Endothelial cell of umbilical vein (primary cell): Measurements from ENCODE around the gene CUBN. TPM values are rescaled to one million over a fixed set of nuclear protein-coding genes. Genes with fewer than 3 reads are reported as not detected.

Experiments
- BruUV-seq: library from RNA; stranded (reverse); fragments of 400-500 nt; replicated peaks from 2 replicates; lab custom pipeline; 2021; lab: Mats Ljungman, UMichigan
- CTCF ChIA-PET: fragments of 300-600, 350-600 bp; sonication (Branson Sonifier 250); formaldehyde crosslinking; loops from one replicate; lab custom pipeline; 2021; ENCODE audit warnings: antibody characterized with exemption, inconsistent platforms; lab: Charles Lee
- POLR2A ChIA-PET: fragments of 300-600, 350-600 bp; sonication (Branson Sonifier 250); formaldehyde crosslinking; loops from one replicate; lab custom pipeline; 2021; ENCODE audit warnings: antibody characterized with exemption, inconsistent platforms; lab: Charles Lee
- DNase-seq: peaks from one replicate; pipeline ENCODE4 v3.0.0-alpha.2; 2011; ENCODE audit warnings: low read depth, low spot score
- FAIRE-seq: peaks from 2 replicates; lab custom pipeline; 2011; peaks lifted over from hg19 to GRCh38; lab: Jason Lieb, UNC
- H2AFZ ChIP-seq: 2 replicates; pipeline ENCODE4 v1.6.0; 2012; ENCODE audit warnings: low read depth, low read length, control low read depth, inconsistent platforms
- H3K27ac ChIP-seq: 2 replicates; pipeline ENCODE4 v1.5.1; 2011; ENCODE audit warnings: low read depth, mild to moderate bottlenecking, control low read depth, low read length, moderate library complexity; ENCODE audit not compliant: insufficient read depth
- H3K27me3 ChIP-seq, 2 experiments: 2 replicates each; pipeline versions ENCODE4 v1.6.0 to v1.6.1; 2011; ENCODE audit warnings: low read length in 2 of 2, mixed read lengths in 1 of 2; ENCODE audit not compliant: control insufficient read depth in 2 of 2, insufficient read depth in 2 of 2
- H3K36me3 ChIP-seq, 2 experiments: 2 replicates in 1 of 2; 3 replicates in 1 of 2; pipeline ENCODE4 v1.5.1; 2011; ENCODE audit warnings: low read length in 2 of 2, mild to moderate bottlenecking in 1 of 2, moderate library complexity in 1 of 2; ENCODE audit not compliant: control insufficient read depth in 2 of 2, insufficient read depth in 2 of 2; ENCODE audit errors: extremely low read depth in 1 of 2
- H3K4me1 ChIP-seq: 3 replicates; pipeline ENCODE4 v1.5.1; 2011; ENCODE audit warnings: mild to moderate bottlenecking, low read length; ENCODE audit not compliant: control insufficient read depth, insufficient read depth; ENCODE audit errors: extremely low read depth
- H3K4me2 ChIP-seq: 2 replicates; pipeline ENCODE4 v1.6.1; 2011; ENCODE audit warnings: low read length, control low read depth, mixed read lengths; ENCODE audit not compliant: insufficient read depth
- H3K4me3 ChIP-seq, 3 experiments: fragments of 200-600 bp in 1 of 3; sonication (generic), shearing (Covaris generic) in 1 of 3; replicated peaks in 1 of 3; 2 replicates each; pipeline ENCODE4 v1.5.1; 2011 to 2016; ENCODE audit warnings: control low read depth in 3 of 3, low read length in 3 of 3, mild to moderate bottlenecking in 2 of 3, inconsistent platforms in 1 of 3, low read depth in 1 of 3, moderate library complexity in 1 of 3; ENCODE audit not compliant: insufficient read depth in 1 of 3
- H3K79me2 ChIP-seq: 2 replicates; pipeline ENCODE4 v1.6.0; 2012; ENCODE audit warnings: low read length, inconsistent platforms; ENCODE audit not compliant: control insufficient read depth, insufficient read depth
- H3K9ac ChIP-seq: replicated peaks from 2 replicates; pipeline ENCODE3; 2011; ENCODE audit warnings: low read length, control low read depth; ENCODE audit not compliant: insufficient read depth; ENCODE audit errors: extremely low read depth
- H3K9me1 ChIP-seq: replicated peaks from 3 replicates; pipeline ENCODE4 v1.6.0; 2011; ENCODE audit warnings: mild to moderate bottlenecking, low read length; ENCODE audit not compliant: control insufficient read depth, insufficient read depth; ENCODE audit errors: extremely low read depth
- H3K9me3 ChIP-seq: replicated peaks from 2 replicates; pipeline ENCODE4 v1.5.1; 2012; ENCODE audit warnings: low read length, inconsistent platforms; ENCODE audit not compliant: control insufficient read depth, insufficient read depth
- H4K20me1 ChIP-seq: replicated peaks from 2 replicates; pipeline ENCODE3; 2011; ENCODE audit warnings: mild to moderate bottlenecking, low read length; ENCODE audit not compliant: control insufficient read depth, insufficient read depth; ENCODE audit errors: extremely low read depth
- EZH2 ChIP-seq: IDR thresholded peaks from 2 replicates; pipeline ENCODE4 v1.6.1; 2012; ENCODE audit warnings: borderline replicate concordance, low read depth, mild to moderate bottlenecking, moderate library complexity, low read length, inconsistent platforms; ENCODE audit not compliant: severe bottlenecking
- FOS ChIP-seq: IDR thresholded peaks from 2 replicates; pipeline ENCODE4 v1.6.1; 2011; ENCODE audit warnings: mild to moderate bottlenecking, low read length, moderate library complexity, borderline replicate concordance; ENCODE audit not compliant: insufficient read depth
- GATA2 ChIP-seq: IDR thresholded peaks from 2 replicates; pipeline ENCODE4 v1.7.0; 2011; ENCODE audit warnings: low read depth, mild to moderate bottlenecking, moderate library complexity, mixed read lengths, low read length; ENCODE audit not compliant: insufficient read length, insufficient read depth
- JUN ChIP-seq: IDR thresholded peaks from 2 replicates; pipeline ENCODE4 v1.6.1; 2011; ENCODE audit warnings: borderline replicate concordance, low read depth; ENCODE audit not compliant: insufficient read length, insufficient read depth
- MYC ChIP-seq: IDR thresholded peaks from one replicate; pipeline ENCODE4 v1.6.1; 2011; ENCODE audit warnings: mild to moderate bottlenecking, low read depth, low read length
- POLR2A ChIP-seq: IDR thresholded peaks from 2 replicates; pipeline ENCODE4 v1.6.1; 2012; ENCODE audit warnings: low read depth, mild to moderate bottlenecking, control low read depth, low read length
- POLR2AphosphoS5 ChIP-seq: IDR thresholded peaks from 2 replicates; pipeline ENCODE4 v1.6.1; 2012; ENCODE audit warnings: low read depth, mild to moderate bottlenecking, control low read depth, low read length, moderate library complexity; ENCODE audit not compliant: insufficient read depth
- dilution Hi-C: fragments of 300-500 bp; cut with MboI; formaldehyde crosslinking; loops from one replicate; pipeline ENCODE4 v1.15.0; 2019; ENCODE audit warnings: low sequenced_read_pairs; ENCODE audit not compliant: extremely low pct_ligation_motif_present
- intact Hi-C: fragments of 100-400 bp; cut with micrococcal nuclease; formaldehyde crosslinking; loops from one replicate; pipeline ENCODE4 v1.10.0; 2022
- polyA plus RNA-seq, 4 experiments: library from polyadenylated mRNA; depleted of rRNA in 3 of 4; stranded (reverse) in 3 of 4; unstranded in 1 of 4; fragments of >200 nt; gene quantifications; 2 replicates each; pipeline versions ENCODE4 v1.2.1 to v1.2.3, GENCODE V29; 2011 to 2012; ENCODE audit warnings: missing spikeins in 1 of 4
- total RNA-seq: library from RNA; stranded (reverse); gene quantifications from 2 replicates; pipeline ENCODE4 v1.2.3, GENCODE V29; 2021
- TF ChIP-seq, protein P1 (sequence below): IDR thresholded peaks from 2 replicates; pipeline ENCODE4 v1.6.1; 2011; ENCODE audit not compliant: insufficient read depth, insufficient read length
- TF ChIP-seq, protein P2 (sequence below), 2 donors: IDR thresholded peaks; 1 replicate in 1 of 2; 2 replicates in 1 of 2; pipeline ENCODE4 v1.5.1; 2011; ENCODE audit warnings: low read length in 2 of 2, mild to moderate bottlenecking in 2 of 2, moderate library complexity in 2 of 2, control low read depth in 1 of 2, inconsistent platforms in 1 of 2, low read depth in 1 of 2; ENCODE audit not compliant: insufficient read depth in 1 of 2; ENCODE audit errors: extremely low read depth in 1 of 2

The CUBN gene
- total and polyA plus RNA-seq, 2 donors (not counting 3 experiments of a cell fraction or from before 2014, with no cell fraction given): 2.7 to 4.6 TPM

DNA sequence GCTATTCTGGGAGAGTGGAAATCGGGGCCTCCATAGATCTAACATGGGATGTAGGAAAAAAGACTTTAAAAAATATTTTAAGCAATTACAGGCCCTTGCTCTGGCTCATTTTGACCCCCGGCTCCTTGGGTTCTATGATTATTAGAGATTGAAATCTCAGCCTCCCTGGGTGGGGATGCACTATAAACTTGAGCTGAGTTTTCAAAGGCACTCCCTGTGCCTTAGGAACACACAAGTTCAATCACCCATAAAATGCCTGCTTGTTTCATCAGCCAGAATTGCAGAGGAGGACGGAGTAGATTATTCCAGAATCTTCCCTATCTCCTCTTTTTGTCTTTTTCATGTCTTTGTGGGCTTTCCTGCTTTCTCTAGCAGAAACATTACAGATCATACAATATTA is 145.4 kb downstream of the CUBN start:
- H3K36me3 ChIP-seq: no peaks in the 10 kb centered on the region
- no peaks in the 10 kb centered on the region for H3K9me3 ChIP-seq
- H3K9me1 ChIP-seq: no peaks in the 10 kb centered on the region
- no peaks in the 10 kb centered on the region for H3K27me3 ChIP-seq
- H3K4me1 ChIP-seq: peaks cover 23% of the 10 kb centered on the region
- H3K9ac ChIP-seq: no peak overlapping the region
- ChIA-PET CTCF (no interaction called here), POLR2A (no interaction called here)
- intact Hi-C loops: no loop called here
- no peak overlapping the region for H3K27ac ChIP-seq
- TF ChIP-seq JUN (no peak), POLR2A (no peak), EZH2 (no peak), MYC (no peak), FOS (no peak), POLR2AphosphoS5 (no peak), GATA2 (no peak)
- TF ChIP-seq, protein P1, sequence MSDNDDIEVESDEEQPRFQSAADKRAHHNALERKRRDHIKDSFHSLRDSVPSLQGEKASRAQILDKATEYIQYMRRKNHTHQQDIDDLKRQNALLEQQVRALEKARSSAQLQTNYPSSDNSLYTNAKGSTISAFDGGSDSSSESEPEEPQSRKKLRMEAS: no peak
- TF ChIP-seq, protein P2, sequence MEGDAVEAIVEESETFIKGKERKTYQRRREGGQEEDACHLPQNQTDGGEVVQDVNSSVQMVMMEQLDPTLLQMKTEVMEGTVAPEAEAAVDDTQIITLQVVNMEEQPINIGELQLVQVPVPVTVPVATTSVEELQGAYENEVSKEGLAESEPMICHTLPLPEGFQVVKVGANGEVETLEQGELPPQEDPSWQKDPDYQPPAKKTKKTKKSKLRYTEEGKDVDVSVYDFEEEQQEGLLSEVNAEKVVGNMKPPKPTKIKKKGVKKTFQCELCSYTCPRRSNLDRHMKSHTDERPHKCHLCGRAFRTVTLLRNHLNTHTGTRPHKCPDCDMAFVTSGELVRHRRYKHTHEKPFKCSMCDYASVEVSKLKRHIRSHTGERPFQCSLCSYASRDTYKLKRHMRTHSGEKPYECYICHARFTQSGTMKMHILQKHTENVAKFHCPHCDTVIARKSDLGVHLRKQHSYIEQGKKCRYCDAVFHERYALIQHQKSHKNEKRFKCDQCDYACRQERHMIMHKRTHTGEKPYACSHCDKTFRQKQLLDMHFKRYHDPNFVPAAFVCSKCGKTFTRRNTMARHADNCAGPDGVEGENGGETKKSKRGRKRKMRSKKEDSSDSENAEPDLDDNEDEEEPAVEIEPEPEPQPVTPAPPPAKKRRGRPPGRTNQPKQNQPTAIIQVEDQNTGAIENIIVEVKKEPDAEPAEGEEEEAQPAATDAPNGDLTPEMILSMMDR (IDR thresholded peaks at IDR 0.05; ENCODE audit: extremely low read depth in 1 of 2, insufficient read depth in 1 of 2, low read depth in 1 of 2, low read length in 2 of 2): no peak
- no peak for DNase-seq
- dilution Hi-C loops: no loop called here
- no peak for FAIRE-seq
- no TSS peak for BruUV-seq
- H3K4me2 ChIP-seq: no peak overlapping the region
- no peaks in the 10 kb centered on the region for H4K20me1 ChIP-seq
- H2AFZ ChIP-seq: no peak overlapping the region
- no peak overlapping the region for H3K4me3 ChIP-seq
- no peaks in the 10 kb centered on the region for H3K79me2 ChIP-seq
